GM10266 (cell line): ENCODE results near the gene ZFYVE19.

Experiments
- DNase-seq: peaks from one replicate; pipeline ENCODE4 v3.0.0; 2012; ENCODE audit errors: extremely low spot score
- CTCF ChIP-seq: IDR thresholded peaks from 2 replicates; pipeline ENCODE4 v1.5.1; 2012; ENCODE audit warnings: mild to moderate bottlenecking, low read depth; ENCODE audit not compliant: control insufficient read depth, insufficient read depth; ENCODE audit errors: missing control alignments

Gene ZFYVE19

DNA sequence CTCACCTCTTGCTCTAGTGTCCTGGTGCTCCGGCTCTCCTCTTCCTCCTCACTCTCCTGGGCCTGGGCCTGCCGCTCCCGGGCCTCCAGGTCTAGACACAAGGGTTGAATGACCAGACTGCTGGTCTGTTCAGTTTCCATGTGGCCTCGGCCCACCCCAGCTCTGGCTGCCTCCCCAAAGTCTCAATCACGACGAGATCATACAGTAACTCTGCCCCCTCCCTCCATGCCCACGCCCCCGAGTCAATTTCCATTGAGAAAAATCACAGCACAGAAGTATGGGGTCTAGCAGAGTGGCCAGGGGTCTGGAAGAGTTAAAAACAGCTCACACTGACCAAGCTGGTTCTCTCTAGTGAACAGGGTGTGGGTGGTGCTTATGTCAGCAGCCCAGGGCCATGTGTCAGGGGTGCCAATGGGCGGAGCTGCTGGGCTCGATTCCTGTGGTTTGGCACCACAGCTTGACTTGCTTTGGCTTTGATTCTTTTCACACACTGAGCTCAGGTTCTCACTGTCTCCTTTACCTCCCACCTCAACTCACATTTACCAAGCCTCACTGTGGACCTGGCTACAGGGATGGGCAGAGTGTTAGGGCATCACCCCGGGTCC, 30.2 kb upstream of the ZFYVE19 start:
- DNase-seq: no peak
- no peak for TF ChIP-seq CTCF

- peak; percentile 95 for TF ChIP-seq CTCF
- DNase-seq: peak; percentile 68
Observed at GRCh38 chr15:40782609-40783227, 24.2 kb upstream of the ZFYVE19 start.

GRCh38 chr15:40785164-40785563, 21.7 kb upstream of the ZFYVE19 start:
- DNase-seq: no peak
- no peak for TF ChIP-seq CTCF

- no peak for TF ChIP-seq CTCF
- DNase-seq: no peak
Observed at GRCh38 chr15:40785814-40786213, 21.1 kb upstream of the ZFYVE19 start.

DNA sequence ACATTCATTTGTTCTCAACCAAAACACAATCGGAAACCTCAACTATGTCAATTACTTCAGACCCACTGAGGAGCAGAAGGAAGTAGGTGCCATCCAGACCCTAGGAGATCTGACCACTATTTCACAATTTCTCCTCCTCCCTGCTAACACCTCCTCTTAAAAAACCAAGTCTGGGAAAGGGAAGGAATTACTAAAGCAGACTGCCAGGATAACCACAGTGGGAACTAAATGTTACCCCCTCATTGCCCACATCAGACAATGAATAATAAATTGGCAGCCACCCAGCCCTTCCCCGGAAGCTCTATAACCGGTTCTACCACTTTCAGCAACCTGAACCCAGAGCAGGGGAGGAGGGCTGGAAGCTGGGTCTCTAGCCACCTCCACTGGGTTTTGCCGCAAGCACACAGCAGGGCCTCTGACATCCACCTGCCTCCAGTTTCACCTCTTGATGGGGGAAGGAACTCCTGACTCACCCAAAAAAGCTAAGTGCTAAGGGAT, 19.5 kb upstream of the ZFYVE19 start:
- no peak for TF ChIP-seq CTCF
- DNase-seq: no peak

DNA sequence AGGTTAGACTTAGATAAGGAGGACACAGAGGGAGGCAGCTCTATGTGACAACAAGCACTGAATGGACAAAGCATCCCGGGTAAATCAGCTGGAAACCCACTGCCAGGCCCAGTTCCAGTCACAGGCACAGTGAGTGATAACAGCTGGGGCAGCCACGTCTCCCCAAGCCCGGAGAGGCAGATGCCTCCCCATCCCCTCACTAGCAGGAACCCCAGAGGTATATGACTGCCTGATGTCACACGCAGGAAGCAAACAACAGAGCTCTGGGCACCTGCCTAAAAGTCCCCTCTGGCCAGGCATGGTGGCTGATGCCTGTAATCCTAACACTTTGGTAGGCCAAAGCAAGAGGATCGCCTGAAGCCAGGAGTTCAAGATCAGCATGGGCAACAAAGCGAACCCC, 18.9 kb upstream of the ZFYVE19 start:
- no peak for DNase-seq
- TF ChIP-seq CTCF: no peak

DNA sequence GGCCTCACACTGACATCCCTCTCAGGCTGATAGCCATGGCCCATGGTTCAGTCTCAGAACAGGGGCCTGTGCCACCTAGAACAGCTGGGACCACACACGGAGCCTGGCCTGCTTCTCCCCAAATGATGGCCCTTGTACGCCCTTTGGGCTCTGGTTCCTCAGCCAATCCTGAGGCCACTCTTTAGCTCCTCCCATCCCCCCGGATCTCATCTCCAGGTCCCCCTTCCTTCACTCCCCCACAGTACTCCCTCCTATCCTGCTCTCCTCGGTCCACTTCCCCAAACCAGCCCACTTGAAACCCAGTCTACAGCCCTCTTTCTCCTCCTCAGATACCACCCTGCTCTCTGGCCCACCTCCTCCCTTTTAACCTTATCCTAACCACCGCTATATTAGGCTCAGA, 17.8 kb upstream of the ZFYVE19 start:
- TF ChIP-seq CTCF: no peak

More for the DNA sequence above, 17.8 kb upstream of the ZFYVE19 start:
- no peak for DNase-seq
